Immature natural killer cell (primary cell): ENCODE results near the gene KCNJ10. TPM values are rescaled to one million over a fixed set of nuclear protein-coding genes. Genes with fewer than 3 reads are reported as not detected.

ENCODE experiments used
- DNase-seq, 3 donors: peaks; one replicate each; pipeline ENCODE4 v3.0.0; 2022; ENCODE audit warnings: mixed read lengths in 1 of 3
- H3K27ac Mint-ChIP-seq, 6 donors: one replicate each; pipeline ENCODE4 v1.8.0; 2020; ENCODE audit warnings: mixed read lengths in 6 of 6, mild to moderate bottlenecking in 5 of 6, inconsistent platforms in 4 of 6, moderate library complexity in 3 of 6
- H3K27me3 Mint-ChIP-seq, 3 donors: one replicate each; pipeline ENCODE4 v1.8.0; 2020 to 2021; ENCODE audit warnings: low read depth in 3 of 3, mild to moderate bottlenecking in 3 of 3, mixed read lengths in 3 of 3, moderate library complexity in 3 of 3, inconsistent platforms in 1 of 3
- H3K36me3 Mint-ChIP-seq, 3 donors: one replicate each; pipeline ENCODE4 v1.8.0; 2020; ENCODE audit warnings: mixed read lengths in 3 of 3, inconsistent platforms in 2 of 3, mild to moderate bottlenecking in 2 of 3
- H3K4me1 Mint-ChIP-seq, 2 donors: one replicate each; pipeline ENCODE4 v1.8.0; 2020; ENCODE audit warnings: inconsistent platforms in 2 of 2, mild to moderate bottlenecking in 2 of 2, mixed read lengths in 2 of 2, moderate library complexity in 1 of 2
- H3K4me3 Mint-ChIP-seq, 5 donors: one replicate each; pipeline ENCODE4 v1.8.0; 2020; ENCODE audit warnings: mild to moderate bottlenecking in 5 of 5, mixed read lengths in 5 of 5, inconsistent platforms in 3 of 5, moderate library complexity in 3 of 5
- H3K9me3 Mint-ChIP-seq, 6 donors: one replicate each; pipeline ENCODE4 v1.8.0; 2020; ENCODE audit warnings: mild to moderate bottlenecking in 6 of 6, mixed read lengths in 6 of 6, inconsistent platforms in 4 of 6, moderate library complexity in 3 of 6
- polyA plus RNA-seq, 3 donors: library from polyadenylated mRNA; unstranded; fragments of 300-500 nt; fragmentation: Illumina TruSeq; gene quantifications; one replicate each; pipeline ENCODE4 v1.2.3, GENCODE V29; 2021

Gene KCNJ10
- polyA plus RNA-seq, 3 donors from 2014 or later: not detected

GRCh38 chr1:160028426-160028825 is 41.5 kb downstream of the KCNJ10 start:
- Mint-ChIP-seq H3K9me3 (no peaks in the 10 kb centered on the region), H3K27ac (peak overlapping the region in 1 of 6 donors; percentile 33), H3K4me1 (peaks cover 27 to 45% of the 10 kb centered on the region in 2 donors), H3K27me3 (peaks cover 0 to 6% (median 2%) of the 10 kb centered on the region in 3 donors), H3K4me3 (no peak overlapping the region), H3K36me3 (peaks cover 0 to 8% (median 5%) of the 10 kb centered on the region in 3 donors)
- DNase-seq: no peak

DNA sequence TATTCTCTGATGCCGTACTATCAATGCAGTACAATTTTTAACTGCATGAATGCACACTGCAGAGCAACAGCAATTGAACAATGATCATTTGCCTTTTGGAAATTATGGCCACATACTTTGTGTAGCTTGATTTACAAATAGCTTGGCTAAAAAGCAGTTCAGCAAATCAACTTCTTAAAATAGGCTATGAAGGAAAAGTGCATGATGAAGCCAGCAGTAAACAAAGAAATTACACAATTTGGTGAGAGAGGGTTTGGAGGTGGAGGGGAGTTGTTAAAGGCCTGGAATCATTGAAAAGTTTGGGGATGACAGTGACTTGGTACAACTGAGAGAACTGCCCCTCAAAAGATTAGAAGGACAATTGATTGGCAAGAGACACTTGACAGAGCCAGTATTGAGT is 44.6 kb downstream of the KCNJ10 start:
- DNase-seq: no peak
- H3K4me3 Mint-ChIP-seq: no peak overlapping the region

DNA sequence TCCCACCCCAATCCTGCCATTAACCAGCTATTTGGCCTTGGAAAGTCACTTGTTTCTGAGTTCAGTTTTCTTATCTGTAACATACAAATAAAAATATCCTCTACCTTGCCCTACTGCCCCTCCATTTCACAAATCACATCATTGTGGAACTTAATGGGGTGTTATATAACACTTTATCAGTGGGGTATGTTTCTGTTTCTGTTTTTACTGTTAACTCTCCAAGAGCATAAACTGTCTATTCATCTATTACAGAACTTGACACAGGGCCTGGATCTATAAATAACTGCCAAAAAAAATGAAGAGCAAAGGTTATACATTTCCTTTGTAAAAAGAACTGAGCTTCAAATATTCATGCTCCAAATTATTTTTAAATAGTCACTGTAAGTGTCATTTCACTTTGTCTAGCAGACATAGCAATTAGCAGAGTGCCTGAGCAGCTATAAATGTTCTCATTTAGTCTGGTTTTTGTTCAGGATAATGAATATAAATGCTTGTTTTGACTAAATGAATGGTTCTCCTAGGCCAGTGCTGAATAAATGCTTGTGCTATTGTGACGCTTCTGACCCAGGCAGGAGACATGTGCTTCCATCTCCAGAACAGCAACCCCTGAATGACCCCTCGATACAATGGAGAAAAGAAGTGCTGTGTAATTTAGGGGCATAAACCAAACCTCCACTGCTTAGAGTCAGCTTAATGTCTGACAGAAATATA is 45.6 kb downstream of the KCNJ10 start:
- DNase-seq: no peak
- Mint-ChIP-seq H3K36me3 (peaks cover 0 to 8% (median 5%) of the 10 kb centered on the region in 3 donors), H3K27ac (no peak overlapping the region), H3K9me3 (no peaks in the 10 kb centered on the region), H3K4me3 (no peak overlapping the region), H3K4me1 (peaks cover 3 to 13% of the 10 kb centered on the region in 2 donors), H3K27me3 (peaks cover 0 to 2% (median 0%) of the 10 kb centered on the region in 3 donors)

More for the DNA sequence above, 44.6 kb downstream of the KCNJ10 start:
- Mint-ChIP-seq H3K36me3 (peaks cover 0 to 8% (median 5%) of the 10 kb centered on the region in 3 donors), H3K9me3 (no peaks in the 10 kb centered on the region), H3K27me3 (peaks cover 0 to 2% (median 0%) of the 10 kb centered on the region in 3 donors), H3K27ac (no peak overlapping the region), H3K4me1 (peaks cover 4 to 15% of the 10 kb centered on the region in 2 donors)

DNA sequence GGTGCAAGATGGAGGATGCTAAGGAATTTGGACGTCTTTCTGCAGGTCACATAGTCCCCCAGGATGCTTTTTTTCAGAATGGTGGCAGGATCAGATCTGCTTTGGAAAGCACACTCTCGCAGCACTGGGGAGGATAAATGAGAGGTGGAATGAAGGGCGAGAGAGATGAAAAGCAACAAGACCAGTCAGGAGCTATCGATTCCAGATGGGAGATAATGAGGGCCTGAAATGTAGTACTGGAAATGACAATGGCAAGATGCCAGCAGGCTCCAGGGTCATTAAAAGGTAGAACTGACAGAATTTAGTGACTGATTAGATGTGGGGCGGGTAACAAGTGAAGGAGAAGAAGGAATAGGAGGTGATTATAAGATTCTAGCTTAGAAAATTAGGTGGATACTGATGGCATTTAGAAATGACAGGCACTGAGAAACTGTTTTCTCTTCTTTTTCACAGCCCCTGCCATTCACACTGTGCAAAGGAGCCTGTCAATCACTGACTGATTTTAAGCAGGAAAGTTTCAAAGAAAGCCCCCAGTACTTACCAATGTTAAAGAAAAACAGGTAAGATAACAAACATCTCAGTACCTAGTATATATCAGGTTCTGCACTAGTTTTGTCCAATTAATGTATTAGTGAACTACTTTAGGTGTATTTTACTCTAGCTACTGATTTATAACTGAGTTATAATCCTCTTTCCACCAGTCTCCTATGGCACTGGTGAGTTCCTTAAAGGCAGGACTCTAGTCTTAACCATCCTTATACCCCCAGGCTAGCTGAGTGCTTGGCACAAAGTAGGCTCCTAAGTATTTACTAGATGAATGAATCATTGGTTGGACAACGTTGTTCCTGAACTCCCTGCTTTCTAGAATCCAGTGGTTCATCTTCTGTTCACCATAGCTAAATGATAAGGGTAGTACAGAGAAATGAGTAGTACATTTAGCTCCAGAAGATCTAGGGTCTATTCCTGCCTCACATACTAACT is 47.3 kb downstream of the KCNJ10 start:
- H3K36me3 Mint-ChIP-seq: peaks cover 0 to 8% (median 5%) of the 10 kb centered on the region in 3 donors
- peaks cover 0 to 6% of the 10 kb centered on the region in 2 donors for H3K4me1 Mint-ChIP-seq
- H3K27me3 Mint-ChIP-seq: peaks cover 0 to 4% (median 2%) of the 10 kb centered on the region in 3 donors
- no peaks in the 10 kb centered on the region for H3K9me3 Mint-ChIP-seq
- H3K4me3 Mint-ChIP-seq: no peak overlapping the region
- no peak for DNase-seq
- no peak overlapping the region for H3K27ac Mint-ChIP-seq

DNA sequence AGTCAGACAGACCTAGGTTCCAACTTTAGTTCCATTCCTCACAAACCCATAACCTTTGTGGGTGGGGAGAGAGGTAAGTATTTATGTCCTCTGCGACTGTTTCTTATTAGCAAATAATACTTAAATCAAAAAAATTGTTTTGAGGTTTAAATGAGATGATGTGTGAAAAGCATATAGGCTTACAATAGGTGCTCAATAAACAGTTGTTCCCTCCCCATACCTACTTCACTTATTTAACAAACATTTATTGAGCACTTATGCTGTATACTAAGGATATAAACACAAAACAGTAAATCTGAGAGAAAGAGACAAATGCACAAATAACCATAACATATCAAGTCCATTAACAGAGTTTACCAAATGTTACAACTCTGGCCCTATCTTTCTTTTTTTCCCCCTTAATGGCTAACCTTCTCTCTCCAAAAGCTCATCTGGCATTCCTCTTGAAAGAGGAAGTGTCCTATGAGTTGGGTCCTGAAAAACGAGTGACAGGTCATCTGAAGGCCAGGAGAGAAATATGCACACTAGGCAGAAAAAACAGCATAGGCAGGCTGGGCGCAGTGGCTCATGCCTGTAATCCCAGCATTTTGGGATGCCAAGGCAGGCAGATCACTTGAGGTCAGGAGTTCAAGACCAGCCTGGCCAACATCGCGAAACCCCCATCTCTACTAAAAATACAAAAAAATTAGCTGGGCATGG is 48.4 kb downstream of the KCNJ10 start:
- Mint-ChIP-seq H3K4me3 (no peak overlapping the region), H3K4me1 (no peaks in the 10 kb centered on the region), H3K27me3 (peaks cover 2 to 4% (median 2%) of the 10 kb centered on the region in 3 donors), H3K27ac (no peak overlapping the region), H3K36me3 (peaks cover 0 to 5% (median 0%) of the 10 kb centered on the region in 3 donors), H3K9me3 (no peaks in the 10 kb centered on the region)
- DNase-seq: no peak

DNA sequence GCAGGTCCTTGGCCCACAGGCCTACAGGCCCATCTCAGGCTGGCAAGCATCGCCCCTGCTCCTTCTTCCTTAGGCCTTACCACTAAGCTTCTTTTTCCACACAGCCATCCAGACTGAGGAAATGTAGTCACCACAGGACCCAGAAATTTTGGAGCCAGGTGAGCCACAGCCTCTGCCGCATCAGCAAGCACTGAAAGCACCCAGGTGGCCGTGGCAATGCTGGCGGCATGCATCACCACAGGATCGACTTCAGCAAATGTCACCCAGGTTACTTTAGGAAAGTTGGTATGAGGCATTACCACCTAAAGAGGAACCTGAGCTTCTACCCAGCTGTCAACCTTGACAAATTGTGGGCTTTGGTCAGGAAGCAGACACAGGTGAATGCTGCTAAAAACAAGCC is 49.8 kb downstream of the KCNJ10 start:
- no peaks in the 10 kb centered on the region for H3K36me3 Mint-ChIP-seq
- no peaks in the 10 kb centered on the region for H3K4me1 Mint-ChIP-seq
- H3K9me3 Mint-ChIP-seq: no peaks in the 10 kb centered on the region
- peaks cover 2 to 4% (median 2%) of the 10 kb centered on the region in 3 donors for H3K27me3 Mint-ChIP-seq
- DNase-seq: no peak
- no peak overlapping the region for H3K4me3 Mint-ChIP-seq
- H3K27ac Mint-ChIP-seq: no peak overlapping the region

DNA sequence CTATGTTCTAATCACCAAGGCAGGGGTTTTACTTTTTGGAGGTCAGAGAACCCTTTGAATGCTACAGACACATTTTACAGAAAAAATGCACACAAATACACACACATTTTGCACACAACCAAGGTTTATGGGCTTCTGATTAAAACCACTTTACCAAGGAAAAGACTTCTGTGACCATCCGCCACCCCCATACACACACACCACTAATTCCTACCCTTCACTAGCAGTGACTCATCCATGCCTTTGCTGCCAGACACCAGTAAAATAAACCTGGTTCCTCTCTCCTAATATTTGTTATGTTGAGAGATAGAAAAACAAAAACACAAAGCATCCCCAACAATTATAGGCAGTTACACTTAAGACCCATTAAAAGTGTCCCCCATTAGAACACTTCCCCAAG is 51.1 kb downstream of the KCNJ10 start:
- H3K9me3 Mint-ChIP-seq: no peaks in the 10 kb centered on the region
- no peaks in the 10 kb centered on the region for H3K4me1 Mint-ChIP-seq
- H3K4me3 Mint-ChIP-seq: no peak overlapping the region
- H3K27me3 Mint-ChIP-seq: peaks cover 2 to 4% (median 2%) of the 10 kb centered on the region in 3 donors
- H3K36me3 Mint-ChIP-seq: no peaks in the 10 kb centered on the region
- H3K27ac Mint-ChIP-seq: no peak overlapping the region
- DNase-seq: no peak

GRCh38 chr1:160018347-160018746 is 51.6 kb downstream of the KCNJ10 start:
- Mint-ChIP-seq H3K9me3 (no peaks in the 10 kb centered on the region), H3K4me1 (no peaks in the 10 kb centered on the region), H3K27me3 (peaks cover 2 to 4% (median 2%) of the 10 kb centered on the region in 3 donors), H3K27ac (no peak overlapping the region), H3K4me3 (no peak overlapping the region), H3K36me3 (no peaks in the 10 kb centered on the region)
- DNase-seq: no peak

- Mint-ChIP-seq H3K4me3 (no peak overlapping the region), H3K4me1 (no peaks in the 10 kb centered on the region), H3K27ac (no peak overlapping the region), H3K36me3 (no peaks in the 10 kb centered on the region), H3K27me3 (peaks cover 2 to 5% (median 2%) of the 10 kb centered on the region in 3 donors), H3K9me3 (no peaks in the 10 kb centered on the region)
- DNase-seq: no peak
These were observed 52.4 kb downstream of the KCNJ10 start for GRCh38 chr1:160017592-160017991.

GRCh38 chr1:160011781-160012180 is 58.2 kb downstream of the KCNJ10 start:
- Mint-ChIP-seq H3K9me3 (no peaks in the 10 kb centered on the region), H3K4me1 (no peaks in the 10 kb centered on the region), H3K36me3 (no peaks in the 10 kb centered on the region), H3K4me3 (no peak overlapping the region), H3K27ac (no peak overlapping the region), H3K27me3 (peaks cover 0 to 8% (median 0%) of the 10 kb centered on the region in 3 donors)
- no peak for DNase-seq

DNA sequence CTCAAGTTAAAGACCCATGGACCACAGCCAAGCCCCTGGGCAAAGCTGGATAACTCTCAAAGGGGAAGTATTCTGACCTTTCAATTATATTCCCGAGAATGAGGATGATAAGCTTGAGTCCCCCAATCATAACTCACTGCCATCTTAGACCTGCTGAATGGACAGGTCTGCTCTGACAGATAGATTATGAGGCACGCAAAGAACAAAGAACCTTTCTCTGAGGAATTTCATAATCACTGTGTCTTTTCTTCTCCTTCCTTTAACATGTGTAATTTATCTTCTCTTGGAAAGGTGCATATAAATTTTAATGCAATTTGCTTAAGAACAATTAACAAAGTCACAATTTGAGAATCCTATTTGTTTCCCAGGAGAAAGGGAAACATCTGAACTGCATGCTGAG is 60.2 kb downstream of the KCNJ10 start:
- no peak for DNase-seq
- no peaks in the 10 kb centered on the region for H3K4me1 Mint-ChIP-seq
- H3K9me3 Mint-ChIP-seq: no peaks in the 10 kb centered on the region
- H3K36me3 Mint-ChIP-seq: no peaks in the 10 kb centered on the region
- H3K27ac Mint-ChIP-seq: no peak overlapping the region
- H3K4me3 Mint-ChIP-seq: no peak overlapping the region
- peaks cover 0 to 8% (median 0%) of the 10 kb centered on the region in 3 donors for H3K27me3 Mint-ChIP-seq

DNA sequence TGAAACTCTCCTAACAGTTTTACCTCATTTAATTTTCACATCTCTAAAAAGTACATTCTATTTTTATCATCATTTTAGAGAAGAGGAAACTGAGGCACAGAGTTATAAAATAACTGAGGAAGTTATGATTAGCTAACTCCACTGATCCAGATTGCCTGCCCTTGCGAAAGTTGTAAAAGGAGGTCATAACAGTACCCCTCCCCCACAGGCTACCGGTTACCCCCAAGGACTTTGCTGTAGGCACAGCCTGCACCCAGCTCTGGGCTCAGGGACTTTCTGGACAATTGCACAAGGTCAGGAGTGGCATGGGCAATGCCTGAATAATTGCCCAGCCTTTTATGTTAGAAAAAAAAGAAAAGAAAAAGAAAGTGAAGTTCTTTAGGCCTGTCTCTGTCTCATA is 60.9 kb downstream of the KCNJ10 start:
- Mint-ChIP-seq H3K27me3 (peaks cover 0 to 8% (median 3%) of the 10 kb centered on the region in 3 donors), H3K9me3 (no peaks in the 10 kb centered on the region), H3K27ac (no peak overlapping the region), H3K4me1 (no peaks in the 10 kb centered on the region), H3K36me3 (no peaks in the 10 kb centered on the region), H3K4me3 (no peak overlapping the region)
- no peak for DNase-seq

DNA sequence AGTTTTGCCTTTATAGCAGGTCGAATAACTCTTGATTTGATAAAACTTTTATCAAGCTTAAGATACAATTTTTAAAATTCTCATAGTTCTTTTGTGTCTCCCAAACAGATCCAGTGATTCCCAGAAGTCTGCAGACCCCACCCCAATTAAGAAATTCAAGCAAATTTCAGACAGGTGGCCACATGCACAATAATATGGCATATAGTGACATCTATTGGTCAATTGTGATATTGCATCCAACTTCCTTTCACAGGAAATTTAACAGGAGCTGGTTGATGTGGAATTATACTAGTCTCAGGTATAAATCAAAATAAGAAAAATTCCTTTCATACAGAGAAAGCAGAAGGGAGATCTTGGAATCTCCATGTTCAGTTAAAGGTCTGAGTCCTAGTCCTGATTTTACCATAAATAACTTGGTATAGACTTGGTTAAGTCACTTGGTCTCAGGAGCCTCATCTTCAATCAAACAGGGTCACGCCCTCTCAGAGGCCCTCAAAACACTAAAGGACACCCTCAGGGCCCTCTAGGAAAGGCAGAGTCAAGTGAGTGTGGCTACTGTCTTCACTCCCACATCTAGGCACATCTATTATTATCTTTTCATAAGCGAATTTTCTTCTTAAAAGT is 62.3 kb downstream of the KCNJ10 start:
- peak; percentile 25 to 37 (median 32) for DNase-seq
- H3K27ac Mint-ChIP-seq: no peak overlapping the region
- H3K4me3 Mint-ChIP-seq: no peak overlapping the region
- peaks cover 0 to 5% (median 3%) of the 10 kb centered on the region in 3 donors for H3K27me3 Mint-ChIP-seq
- H3K4me1 Mint-ChIP-seq: no peaks in the 10 kb centered on the region
- no peaks in the 10 kb centered on the region for H3K36me3 Mint-ChIP-seq
- no peaks in the 10 kb centered on the region for H3K9me3 Mint-ChIP-seq
